RWPE1 (cell line): ENCODE results near the gene RAB17.

Source experiments
- CTCF ChIA-PET: fragments of 350-600 bp; sonication (Branson Sonifier 250); formaldehyde crosslinking; extraction: SDS; loops from one replicate; lab custom pipeline; 2021; lab: Yijun Ruan, JAX
- POLR2A ChIA-PET: fragments of 400-600 bp; formaldehyde crosslinking; extraction: SDS; loops from one replicate; lab custom pipeline; 2020; ENCODE audit warnings: antibody characterized with exemption; ENCODE audit not compliant: low non-redundant PET; lab: Yijun Ruan, JAX
- DNase-seq: peaks from one replicate; pipeline ENCODE4 v3.0.0; 2012; ENCODE audit warnings: low spot score
- H3K27ac ChIP-seq: fragments of 450-650 bp; 2 replicates; pipeline ENCODE4 v1.5.1; 2017
- TF ChIP-seq, protein P1 (sequence below): fragments of 450-650 bp; conservative IDR thresholded peaks from 2 replicates; pipeline ENCODE4 v1.5.1; 2017; ENCODE audit warnings: low read depth, mild to moderate bottlenecking

The RAB17 gene, protein sequence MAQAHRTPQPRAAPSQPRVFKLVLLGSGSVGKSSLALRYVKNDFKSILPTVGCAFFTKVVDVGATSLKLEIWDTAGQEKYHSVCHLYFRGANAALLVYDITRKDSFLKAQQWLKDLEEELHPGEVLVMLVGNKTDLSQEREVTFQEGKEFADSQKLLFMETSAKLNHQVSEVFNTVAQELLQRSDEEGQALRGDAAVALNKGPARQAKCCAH

GRCh38 chr2:237590272-237591140, at the start of gene RAB17:
RAB17 (minus strand) TSS chr2:237590734; CDS start chr2:237586154, 4,580 bp downstream.
- peak; percentile 61 for DNase-seq

GRCh38 chr2:237639836-237640220, 49.3 kb upstream of the RAB17 start:
- CTCF ChIA-PET, result no interaction called here
- DNase-seq, result no peak

More at GRCh38 chr2:237590272-237591140, at the start of gene RAB17:
- peak within 1 kb of the TSS; percentile 59 for H3K27ac ChIP-seq
- TF ChIP-seq, protein P1, sequence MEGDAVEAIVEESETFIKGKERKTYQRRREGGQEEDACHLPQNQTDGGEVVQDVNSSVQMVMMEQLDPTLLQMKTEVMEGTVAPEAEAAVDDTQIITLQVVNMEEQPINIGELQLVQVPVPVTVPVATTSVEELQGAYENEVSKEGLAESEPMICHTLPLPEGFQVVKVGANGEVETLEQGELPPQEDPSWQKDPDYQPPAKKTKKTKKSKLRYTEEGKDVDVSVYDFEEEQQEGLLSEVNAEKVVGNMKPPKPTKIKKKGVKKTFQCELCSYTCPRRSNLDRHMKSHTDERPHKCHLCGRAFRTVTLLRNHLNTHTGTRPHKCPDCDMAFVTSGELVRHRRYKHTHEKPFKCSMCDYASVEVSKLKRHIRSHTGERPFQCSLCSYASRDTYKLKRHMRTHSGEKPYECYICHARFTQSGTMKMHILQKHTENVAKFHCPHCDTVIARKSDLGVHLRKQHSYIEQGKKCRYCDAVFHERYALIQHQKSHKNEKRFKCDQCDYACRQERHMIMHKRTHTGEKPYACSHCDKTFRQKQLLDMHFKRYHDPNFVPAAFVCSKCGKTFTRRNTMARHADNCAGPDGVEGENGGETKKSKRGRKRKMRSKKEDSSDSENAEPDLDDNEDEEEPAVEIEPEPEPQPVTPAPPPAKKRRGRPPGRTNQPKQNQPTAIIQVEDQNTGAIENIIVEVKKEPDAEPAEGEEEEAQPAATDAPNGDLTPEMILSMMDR, result no peak
- CTCF ChIA-PET, result interaction anchor here (0.7 kb wide), 1 partner anchor 1072 kb away, joined by 7 read pairs; no protein-coding TSS in a partner anchor
- POLR2A ChIA-PET, result interaction anchor here (0.7 kb wide), 1 partner anchor 120 kb away, joined by 3 read pairs; no protein-coding TSS in a partner anchor

DNA sequence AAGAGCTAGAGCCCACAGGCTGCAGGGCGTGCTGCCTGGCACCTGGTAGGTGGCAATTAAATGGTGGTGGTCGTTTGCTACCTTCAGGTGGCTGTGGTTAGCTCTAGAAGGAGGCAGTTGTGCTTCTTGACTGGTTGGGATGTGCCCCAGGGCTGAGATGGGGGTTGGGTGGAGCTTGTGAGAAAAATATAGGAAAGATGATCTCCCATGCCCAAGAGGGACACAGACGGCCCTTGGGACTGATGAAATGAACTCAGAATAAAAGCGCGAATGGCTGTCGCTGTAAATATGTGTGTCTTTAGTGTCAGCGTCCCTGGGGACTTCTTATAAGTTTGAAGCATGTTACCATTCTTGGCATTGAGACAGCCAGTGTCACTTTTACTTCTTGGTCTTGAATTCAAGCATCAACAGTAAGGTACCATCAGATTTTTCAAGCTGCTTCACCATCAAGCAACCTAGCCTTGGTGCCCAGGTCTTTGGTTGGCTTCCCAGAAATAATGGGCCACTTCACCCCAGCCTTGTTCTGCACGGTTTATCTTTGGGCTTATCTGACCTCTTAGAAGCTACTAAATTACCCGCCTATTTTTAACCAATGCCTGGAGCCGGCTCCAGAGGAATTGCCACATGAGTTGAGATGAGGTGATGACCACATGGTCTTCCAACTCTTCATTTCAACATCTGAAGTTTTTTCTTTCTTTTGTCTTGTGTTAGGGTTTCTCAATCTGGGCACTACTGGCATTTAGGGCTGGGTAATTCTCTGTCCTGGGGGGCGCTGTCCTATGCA, 48.7 kb upstream of the RAB17 start:
- no peak overlapping the region for H3K27ac ChIP-seq
- DNase-seq, result no peak
- CTCF ChIA-PET, result no interaction called here
- TF ChIP-seq, protein P1, result no peak
- POLR2A ChIA-PET, result no interaction called here

More at GRCh38 chr2:237639836-237640220, 49.3 kb upstream of the RAB17 start:
- H3K27ac ChIP-seq, result no peak overlapping the region
- TF ChIP-seq, protein P1, result no peak
- POLR2A ChIA-PET, result no interaction called here

- POLR2A ChIA-PET, result no interaction called here
- CTCF ChIA-PET, result no interaction called here
- TF ChIP-seq, protein P1, result no peak
- DNase-seq, result no peak
- no peak overlapping the region for H3K27ac ChIP-seq
Measured at GRCh38 chr2:237638176-237638575, 47.6 kb upstream of the RAB17 start.

GRCh38 chr2:237637429-237638135, 47.0 kb upstream of the RAB17 start:
- DNase-seq, result no peak
- TF ChIP-seq, protein P1, result no peak
- ChIA-PET CTCF (no interaction called here), POLR2A (no interaction called here)
- H3K27ac ChIP-seq, result no peak overlapping the region
